K562 (cell line): ENCODE measurements around the gene AKAP6. TPM values are rescaled to one million over a fixed set of nuclear protein-coding genes. Genes with fewer than 3 reads are reported as not detected.

Experiments
- BCL6 ChIP-seq: fragments of 250-450 bp; sonication (Bioruptor Pico); IDR thresholded peaks from 2 replicates; pipeline ENCODE4 v1.4.0; 2020
- BRD9 ChIP-seq: fragments of 450-650 bp; IDR thresholded peaks from 2 replicates; pipeline ENCODE4 v1.6.1; 2018; ENCODE audit warnings: low read depth; ENCODE audit not compliant: partially characterized antibody
- HDAC8 ChIP-seq: fragments of 450-650 bp; IDR thresholded peaks from 2 replicates; pipeline ENCODE4 v1.6.1; 2016; ENCODE audit warnings: mild to moderate bottlenecking, missing genetic modification characterization, moderate library complexity, missing compliant biosample characterization
- HNRNPK ChIP-seq: fragments of 200-400 bp; formaldehyde crosslinking; IDR thresholded peaks from one replicate; pipeline ENCODE4 v1.6.1; 2018; ENCODE audit warnings: mild to moderate bottlenecking, low read depth, low read length; ENCODE audit not compliant: poor library complexity, severe bottlenecking
- IFI16 ChIP-seq: fragments of 250-450 bp; sonication (Bioruptor Pico); IDR thresholded peaks from 2 replicates; pipeline ENCODE4 v2.1.2; 2022; ENCODE audit warnings: mild to moderate bottlenecking, inconsistent platforms
- ZBTB49 ChIP-seq: sonication (generic); formaldehyde crosslinking; IDR thresholded peaks from 2 replicates; pipeline ENCODE4 v1.8.0; 2022; ENCODE audit warnings: missing genetic modification reagents, mild to moderate bottlenecking, borderline replicate concordance
- ZNF668 ChIP-seq: fragments of 250-450 bp; sonication (Bioruptor Pico); IDR thresholded peaks from 2 replicates; pipeline ENCODE4 v1.8.0; 2022; ENCODE audit warnings: mild to moderate bottlenecking, inconsistent platforms
- polyA plus RNA-seq, 8 experiments: library from polyadenylated mRNA; depleted of rRNA in 4 of 8; stranded (reverse) in 5 of 8; unstranded in 3 of 8; fragments of >200 nt; fragmentation: Nextera tagmentation in 2 of 8; fragmentation: Illumina TruSeq in 1 of 8; extraction: Ambion mirVana in 2 of 8; extraction: Trizol in 1 of 8; gene quantifications; 2 replicates each; pipeline versions ENCODE4 v1.2.1 to v1.2.3, GENCODE V29; 2011 to 2014; ENCODE audit warnings: inconsistent platforms in 1 of 8, missing spikeins in 1 of 8
- total RNA-seq, 7 experiments: library from RNA; depleted of rRNA in 6 of 7; stranded (reverse); fragments of >200 nt in 6 of 7; fragmentation: Illumina TruSeq in 2 of 7; extraction: Trizol in 2 of 7; gene quantifications; 2 replicates each; pipeline versions ENCODE4 v1.2.1 to v1.2.3, GENCODE V29; 2011 to 2021; ENCODE audit warnings: low replicate concordance in 1 of 7
- TF ChIP-seq, protein P1 (sequence below): IDR thresholded peaks from 2 replicates; pipeline ENCODE4 v1.6.1; 2016; ENCODE audit warnings: missing genetic modification characterization, missing compliant biosample characterization
- TF ChIP-seq, protein P2 (sequence below): IDR thresholded peaks from 2 replicates; pipeline ENCODE4 v1.6.1; 2011; ENCODE audit warnings: borderline replicate concordance, low read depth, mild to moderate bottlenecking, moderate library complexity, low read length; ENCODE audit not compliant: insufficient read depth, poor library complexity, severe bottlenecking

Gene AKAP6
- total and polyA plus RNA-seq, 9 of the 15 experiments (the other 6 are each of a cell fraction or from before 2014, with no cell fraction given) = 0.03 to 1.7 (median 0.48) TPM

GRCh38 chr14:32622742-32623141, 293.6 kb downstream of the AKAP6 start (continued):
- TF ChIP-seq, protein P1, sequence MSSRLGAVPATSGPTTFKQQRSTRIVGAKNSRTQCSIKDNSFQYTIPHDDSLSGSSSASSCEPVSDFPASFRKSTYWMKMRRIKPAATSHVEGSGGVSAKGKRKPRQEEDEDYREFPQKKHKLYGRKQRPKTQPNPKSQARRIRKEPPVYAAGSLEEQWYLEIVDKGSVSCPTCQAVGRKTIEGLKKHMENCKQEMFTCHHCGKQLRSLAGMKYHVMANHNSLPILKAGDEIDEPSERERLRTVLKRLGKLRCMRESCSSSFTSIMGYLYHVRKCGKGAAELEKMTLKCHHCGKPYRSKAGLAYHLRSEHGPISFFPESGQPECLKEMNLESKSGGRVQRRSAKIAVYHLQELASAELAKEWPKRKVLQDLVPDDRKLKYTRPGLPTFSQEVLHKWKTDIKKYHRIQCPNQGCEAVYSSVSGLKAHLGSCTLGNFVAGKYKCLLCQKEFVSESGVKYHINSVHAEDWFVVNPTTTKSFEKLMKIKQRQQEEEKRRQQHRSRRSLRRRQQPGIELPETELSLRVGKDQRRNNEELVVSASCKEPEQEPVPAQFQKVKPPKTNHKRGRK (tag) = no peak
- TF ChIP-seq, protein P2, sequence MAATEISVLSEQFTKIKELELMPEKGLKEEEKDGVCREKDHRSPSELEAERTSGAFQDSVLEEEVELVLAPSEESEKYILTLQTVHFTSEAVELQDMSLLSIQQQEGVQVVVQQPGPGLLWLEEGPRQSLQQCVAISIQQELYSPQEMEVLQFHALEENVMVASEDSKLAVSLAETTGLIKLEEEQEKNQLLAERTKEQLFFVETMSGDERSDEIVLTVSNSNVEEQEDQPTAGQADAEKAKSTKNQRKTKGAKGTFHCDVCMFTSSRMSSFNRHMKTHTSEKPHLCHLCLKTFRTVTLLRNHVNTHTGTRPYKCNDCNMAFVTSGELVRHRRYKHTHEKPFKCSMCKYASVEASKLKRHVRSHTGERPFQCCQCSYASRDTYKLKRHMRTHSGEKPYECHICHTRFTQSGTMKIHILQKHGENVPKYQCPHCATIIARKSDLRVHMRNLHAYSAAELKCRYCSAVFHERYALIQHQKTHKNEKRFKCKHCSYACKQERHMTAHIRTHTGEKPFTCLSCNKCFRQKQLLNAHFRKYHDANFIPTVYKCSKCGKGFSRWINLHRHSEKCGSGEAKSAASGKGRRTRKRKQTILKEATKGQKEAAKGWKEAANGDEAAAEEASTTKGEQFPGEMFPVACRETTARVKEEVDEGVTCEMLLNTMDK = no peak
- TF ChIP-seq BRD9 (no peak), BCL6 (CRISPR knock-in tag) (no peak), HDAC8 (no peak), ZNF668 (CRISPR knock-in tag) (no peak), ZBTB49 (CRISPR knock-in tag) (no peak), HNRNPK (no peak), IFI16 (CRISPR knock-in tag) (no peak)
